ENCODE data around the gene SP4.

DNA sequence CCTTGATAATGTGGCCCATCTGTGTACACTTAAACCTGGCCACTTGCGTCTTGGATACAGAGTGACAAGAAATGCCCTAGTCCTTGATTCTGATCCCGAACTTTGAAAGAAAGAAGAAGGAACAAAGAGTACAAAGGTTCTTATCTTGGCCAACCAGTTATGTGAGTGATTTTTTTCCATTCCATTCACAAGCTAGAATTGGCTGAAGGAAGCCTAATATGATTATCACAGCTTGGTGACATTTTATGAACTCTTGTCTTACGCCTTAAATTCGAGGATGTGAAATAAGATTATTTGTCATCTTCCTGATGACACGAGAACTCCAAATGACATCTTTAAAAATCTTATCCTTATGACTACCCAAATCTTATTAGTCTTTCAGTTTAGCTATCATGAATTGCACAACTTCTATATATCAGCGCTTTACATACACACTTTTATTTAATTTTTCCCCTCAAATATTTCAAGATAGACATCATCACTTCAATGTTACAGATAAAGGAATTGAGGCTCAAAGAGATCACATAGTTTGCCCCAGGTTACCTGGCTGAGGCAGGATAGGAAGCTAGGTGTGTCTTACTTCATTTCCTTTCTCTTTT, 13.0 kb upstream of the SP4 start:
- TF ChIP-seq POLR2A (IDR thresholded peaks at IDR 0.05; ENCODE audit: low read length) (no peak), GATA1 (IDR thresholded peaks at IDR 0.05; ENCODE audit: low read depth, low read length) (no peak)
